BLaER1 (cell line): Measurements from ENCODE around the gene PCCA.
"Not testable (repeated sequence)": the region's sequence is repeated elsewhere in the genome, so short reads cannot be mapped to it uniquely, and the experiment has no call there.

Experiments
- H3K27ac ChIP-seq: shearing (Covaris generic); formaldehyde crosslinking; 2 replicates; pipeline ENCODE4 v1.8.1; 2022
- H3K27me3 ChIP-seq: shearing (Covaris generic); formaldehyde crosslinking; 2 replicates; pipeline ENCODE4 v1.8.1; 2022
- H3K36me3 ChIP-seq: shearing (Covaris generic); formaldehyde crosslinking; 2 replicates; pipeline ENCODE4 v1.8.1; 2022
- H3K4me1 ChIP-seq: shearing (Covaris generic); formaldehyde crosslinking; 2 replicates; pipeline ENCODE4 v1.8.1; 2022
- H3K4me2 ChIP-seq: shearing (Covaris generic); formaldehyde crosslinking; 2 replicates; pipeline ENCODE4 v1.8.1; 2022
- H3K4me3 ChIP-seq: shearing (Covaris generic); formaldehyde crosslinking; 2 replicates; pipeline ENCODE4 v1.8.1; 2022
- H3K9ac ChIP-seq: shearing (Covaris generic); formaldehyde crosslinking; 2 replicates; pipeline ENCODE4 v1.8.1; 2022
- H3K9me3 ChIP-seq: shearing (Covaris generic); formaldehyde crosslinking; 2 replicates; pipeline ENCODE4 v1.8.1; 2022
- H4K20me1 ChIP-seq: shearing (Covaris generic); formaldehyde crosslinking; 2 replicates; pipeline ENCODE4 v1.8.1; 2022
- Cebpa-rat ChIP-seq: shearing (Covaris generic); IDR thresholded peaks from 2 replicates; pipeline ENCODE4 v1.8.1; 2022

Gene PCCA

GRCh38 chr13:100522618-100523309, 433.9 kb downstream of the PCCA start:
- Histone ChIP-seq H3K9ac (no peak overlapping the region; the same call in 1 of the 2 replicates), H3K4me2 (peak overlapping the region; percentile 96), H3K4me3 (0 out of 2 replicates have a peak overlapping the region, but pooled peaks have one; percentile 61), H3K27ac (0 out of 2 replicates have a peak overlapping the region, but pooled peaks have one; percentile 9), H3K27me3 (no peaks in the 10 kb centered on the region), H3K36me3 (no peaks in the 10 kb centered on the region), H3K4me1 (peaks cover 43% of the 10 kb centered on the region), H3K9me3 (no peaks in the 10 kb centered on the region; the same call in 1 of the 2 replicates), H4K20me1 (no peaks in the 10 kb centered on the region)
- no peak for TF ChIP-seq Cebpa-rat

GRCh38 chr13:100523411-100523810, 434.5 kb downstream of the PCCA start:
- TF ChIP-seq Cebpa-rat = no peak

GRCh38 chr13:100523981-100524386, 435.1 kb downstream of the PCCA start:
- H3K27me3 ChIP-seq = no peaks in the 10 kb centered on the region
- H4K20me1 ChIP-seq = no peaks in the 10 kb centered on the region
- no peak overlapping the region for H3K27ac ChIP-seq
- no peak for TF ChIP-seq Cebpa-rat
- no peaks in the 10 kb centered on the region; the same call in 1 of the 2 replicates for H3K9me3 ChIP-seq
- H3K4me1 ChIP-seq = peaks cover 43% of the 10 kb centered on the region
- H3K4me3 ChIP-seq = no peak overlapping the region
- H3K36me3 ChIP-seq = no peaks in the 10 kb centered on the region
- no peak overlapping the region for H3K9ac ChIP-seq
- no peak overlapping the region for H3K4me2 ChIP-seq

More at GRCh38 chr13:100523411-100523810, 434.5 kb downstream of the PCCA start:
- H3K9ac ChIP-seq = no peak overlapping the region
- H3K4me3 ChIP-seq = no peak overlapping the region
- H3K27ac ChIP-seq = no peak overlapping the region
- H3K36me3 ChIP-seq = no peaks in the 10 kb centered on the region
- no peaks in the 10 kb centered on the region; the same call in 1 of the 2 replicates for H3K9me3 ChIP-seq
- H3K4me1 ChIP-seq = peaks cover 43% of the 10 kb centered on the region
- H3K4me2 ChIP-seq = peak overlapping the region; percentile 96; the same call in 1 of the 2 replicates
- H4K20me1 ChIP-seq = no peaks in the 10 kb centered on the region
- no peaks in the 10 kb centered on the region for H3K27me3 ChIP-seq

GRCh38 chr13:100524688-100525087, 435.8 kb downstream of the PCCA start:
- H3K27me3 ChIP-seq, H3K4me3 ChIP-seq, H3K9ac ChIP-seq, H3K36me3 ChIP-seq, H3K4me2 ChIP-seq, H4K20me1 ChIP-seq, H3K9me3 ChIP-seq, H3K27ac ChIP-seq: not testable (repeated sequence)
- H3K4me1 ChIP-seq = peaks cover 38% of the 10 kb centered on the region

- TF ChIP-seq Cebpa-rat = no peak
- Histone ChIP-seq H3K9me3 (no peaks in the 10 kb centered on the region; the same call in 1 of the 2 replicates), H3K4me3 (no peak overlapping the region), H3K4me2 (no peak overlapping the region), H3K36me3 (peaks cover 6% of the 10 kb centered on the region; the same call in 1 of the 2 replicates), H3K4me1 (peaks cover 34% of the 10 kb centered on the region), H3K27ac (no peak overlapping the region), H3K27me3 (no peaks in the 10 kb centered on the region), H4K20me1 (no peaks in the 10 kb centered on the region), H3K9ac (no peak overlapping the region)
These were observed 436.8 kb downstream of the PCCA start for GRCh38 chr13:100525453-100526317.

GRCh38 chr13:100526318-100527000, 437.6 kb downstream of the PCCA start:
- Histone ChIP-seq H4K20me1 (no peaks in the 10 kb centered on the region), H3K27me3 (no peaks in the 10 kb centered on the region), H3K9ac (no peak overlapping the region), H3K9me3 (no peaks in the 10 kb centered on the region; the same call in 1 of the 2 replicates), H3K4me2 (no peak overlapping the region), H3K4me3 (no peak overlapping the region), H3K36me3 (peaks cover 6% of the 10 kb centered on the region; the same call in 1 of the 2 replicates), H3K4me1 (peaks cover 32% of the 10 kb centered on the region), H3K27ac (no peak overlapping the region)
- TF ChIP-seq Cebpa-rat = no peak

- Histone ChIP-seq H4K20me1 (no peaks in the 10 kb centered on the region), H3K36me3 (peaks cover 13% of the 10 kb centered on the region; the same call in 1 of the 2 replicates), H3K27ac (no peak overlapping the region), H3K9me3 (peaks cover 8% of the 10 kb centered on the region), H3K4me2 (no peak overlapping the region), H3K4me1 (peaks cover 23% of the 10 kb centered on the region), H3K27me3 (no peaks in the 10 kb centered on the region), H3K4me3 (no peak overlapping the region), H3K9ac (no peak overlapping the region)
- no peak for TF ChIP-seq Cebpa-rat
These were observed 438.8 kb downstream of the PCCA start for GRCh38 chr13:100527644-100528043.

- TF ChIP-seq Cebpa-rat = no peak
- Histone ChIP-seq H3K27me3 (no peaks in the 10 kb centered on the region), H3K27ac (no peak overlapping the region), H3K36me3 (peaks cover 13% of the 10 kb centered on the region; the same call in 1 of the 2 replicates), H3K4me2 (no peak overlapping the region), H3K9me3 (peaks cover 10% of the 10 kb centered on the region), H3K4me3 (no peak overlapping the region), H3K4me1 (peaks cover 23% of the 10 kb centered on the region), H3K9ac (no peak overlapping the region), H4K20me1 (no peaks in the 10 kb centered on the region)
These were observed 439.5 kb downstream of the PCCA start for GRCh38 chr13:100528353-100528752.

GRCh38 chr13:100528820-100529219, 439.9 kb downstream of the PCCA start:
- H3K27ac ChIP-seq = no peak overlapping the region
- TF ChIP-seq Cebpa-rat = no peak
- peaks cover 13% of the 10 kb centered on the region; the same call in 1 of the 2 replicates for H3K36me3 ChIP-seq

More at GRCh38 chr13:100528820-100529219, 439.9 kb downstream of the PCCA start:
- Histone ChIP-seq H3K4me1 (peaks cover 25% of the 10 kb centered on the region), H3K4me2 (no peak overlapping the region), H3K27me3 (no peaks in the 10 kb centered on the region), H3K4me3 (no peak overlapping the region), H3K9ac (no peak overlapping the region), H4K20me1 (no peaks in the 10 kb centered on the region), H3K9me3 (peaks cover 10% of the 10 kb centered on the region)
